ENCODE measurements around the gene NPTN.

DNA sequence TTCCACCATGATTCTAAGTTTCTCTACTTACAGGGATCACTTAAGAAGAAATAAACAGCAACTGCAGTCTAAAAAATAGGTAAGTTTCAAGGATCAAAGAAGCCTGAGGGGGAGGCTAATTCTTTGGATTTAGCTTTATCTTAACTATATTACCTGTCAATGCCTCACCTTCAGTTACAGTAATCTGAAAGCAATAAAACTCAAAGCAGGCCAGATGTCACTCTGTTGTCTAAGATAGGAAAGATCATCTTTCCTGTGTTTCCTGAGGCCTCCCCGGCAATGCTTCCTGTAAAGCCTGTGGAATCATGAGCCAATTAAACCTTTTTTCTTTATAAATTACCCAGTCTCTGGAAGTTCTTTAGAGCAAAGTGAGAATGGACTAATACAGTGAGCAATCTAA lies 60.2 kb downstream of the NPTN start:
- TF ChIP-seq, protein P1, sequence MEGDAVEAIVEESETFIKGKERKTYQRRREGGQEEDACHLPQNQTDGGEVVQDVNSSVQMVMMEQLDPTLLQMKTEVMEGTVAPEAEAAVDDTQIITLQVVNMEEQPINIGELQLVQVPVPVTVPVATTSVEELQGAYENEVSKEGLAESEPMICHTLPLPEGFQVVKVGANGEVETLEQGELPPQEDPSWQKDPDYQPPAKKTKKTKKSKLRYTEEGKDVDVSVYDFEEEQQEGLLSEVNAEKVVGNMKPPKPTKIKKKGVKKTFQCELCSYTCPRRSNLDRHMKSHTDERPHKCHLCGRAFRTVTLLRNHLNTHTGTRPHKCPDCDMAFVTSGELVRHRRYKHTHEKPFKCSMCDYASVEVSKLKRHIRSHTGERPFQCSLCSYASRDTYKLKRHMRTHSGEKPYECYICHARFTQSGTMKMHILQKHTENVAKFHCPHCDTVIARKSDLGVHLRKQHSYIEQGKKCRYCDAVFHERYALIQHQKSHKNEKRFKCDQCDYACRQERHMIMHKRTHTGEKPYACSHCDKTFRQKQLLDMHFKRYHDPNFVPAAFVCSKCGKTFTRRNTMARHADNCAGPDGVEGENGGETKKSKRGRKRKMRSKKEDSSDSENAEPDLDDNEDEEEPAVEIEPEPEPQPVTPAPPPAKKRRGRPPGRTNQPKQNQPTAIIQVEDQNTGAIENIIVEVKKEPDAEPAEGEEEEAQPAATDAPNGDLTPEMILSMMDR (optimal IDR thresholded peaks at IDR 0.05 in 1 of 3, IDR thresholded peaks at IDR 0.05 in 1 of 3, conservative IDR thresholded peaks at IDR 0.05 in 1 of 3; ENCODE audit: extremely low read depth in 1 of 3, insufficient read depth in 2 of 3, low read length in 3 of 3): no peak
- TF ChIP-seq EZH2 (IDR thresholded peaks at IDR 0.05; ENCODE audit: low read length): no peak

Measured in keratinocyte (primary cell).